Right forelimb (tissue), 1 donor: Measurements from ENCODE around the gene CYP1A1.
"Not testable (repeated sequence)": the region's sequence is repeated elsewhere in the genome, so short reads cannot be mapped to it uniquely, and the experiment has no call there.

Source experiments
- DNase-seq: peaks from one replicate; pipeline ENCODE4 v3.0.0-alpha.2; 2018

CYP1A1 gene

DNA sequence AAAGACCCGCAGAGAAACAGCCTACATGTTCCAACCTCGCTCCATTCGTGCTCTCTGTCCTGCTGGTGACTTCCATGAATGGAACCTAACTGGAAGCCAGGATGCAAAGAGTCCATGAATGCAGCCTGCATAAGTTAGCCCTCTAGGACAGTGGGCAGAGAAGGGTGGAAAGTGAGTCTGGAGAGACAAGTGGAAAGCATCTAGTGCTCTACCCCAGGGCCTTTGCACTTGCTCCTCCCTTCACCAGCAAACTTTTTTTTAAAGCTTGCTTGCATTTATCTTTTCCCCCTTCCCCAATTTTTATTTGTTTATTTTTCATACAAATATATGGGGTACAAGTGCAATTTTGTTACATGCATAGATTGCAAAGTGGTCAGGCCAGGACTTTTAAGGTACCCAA is 7.9 kb upstream of the CYP1A1 start:
- no peak for DNase-seq

DNA sequence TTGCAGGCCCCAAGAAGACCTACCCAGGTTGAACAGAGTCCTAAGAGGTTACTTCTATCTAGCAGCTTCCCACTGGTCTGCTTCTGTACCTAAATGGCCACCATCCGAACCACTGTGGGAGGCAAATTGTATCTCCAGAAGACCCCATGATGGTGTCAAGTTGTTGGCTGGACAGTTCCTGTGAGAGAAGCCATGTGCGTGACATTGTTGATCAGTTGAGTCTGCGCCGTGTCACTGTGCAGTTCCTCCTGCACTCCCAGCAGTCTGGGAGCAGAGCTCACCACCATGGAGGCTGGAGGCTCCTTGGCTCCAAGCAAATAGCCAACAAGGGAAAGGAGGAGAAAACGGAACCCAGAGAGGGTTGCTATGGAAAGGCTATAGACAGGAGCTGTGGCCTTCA is 7.5 kb upstream of the CYP1A1 start:
- DNase-seq: no peak

DNA sequence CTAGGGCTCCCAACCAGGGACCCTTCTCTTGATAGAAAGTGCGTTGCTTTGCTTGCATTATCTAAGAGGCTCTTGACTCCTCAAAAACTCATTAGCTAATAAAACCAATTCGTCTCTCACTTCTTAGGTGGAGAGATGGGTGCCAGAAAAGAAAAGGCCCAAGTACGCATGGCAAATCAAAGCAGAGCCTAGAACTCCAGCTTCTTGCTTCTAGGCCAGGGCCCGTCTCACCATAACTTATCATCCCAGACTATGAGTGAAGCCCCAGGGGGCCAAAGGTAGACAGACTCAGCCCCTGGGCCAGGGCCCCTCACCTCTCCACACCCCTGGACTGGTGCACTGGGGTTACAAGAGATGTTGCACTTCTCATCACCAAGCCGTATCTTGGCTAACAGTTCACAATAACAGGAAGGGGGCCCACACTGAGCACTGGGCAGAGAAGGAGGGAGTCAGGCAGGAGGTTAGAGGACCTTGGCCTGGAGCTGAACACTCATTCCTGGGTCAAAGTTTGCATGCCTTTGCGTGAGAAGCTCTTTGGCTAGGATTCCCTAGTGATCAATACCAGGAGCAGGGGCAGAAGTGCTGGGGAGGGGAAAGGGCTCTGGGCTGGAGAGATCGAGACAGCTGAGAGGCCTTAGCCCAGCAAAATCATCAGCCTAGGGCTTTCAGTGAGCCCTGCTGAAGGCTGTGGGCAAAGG is 5.4 kb upstream of the CYP1A1 start:
- no peak for DNase-seq

DNA sequence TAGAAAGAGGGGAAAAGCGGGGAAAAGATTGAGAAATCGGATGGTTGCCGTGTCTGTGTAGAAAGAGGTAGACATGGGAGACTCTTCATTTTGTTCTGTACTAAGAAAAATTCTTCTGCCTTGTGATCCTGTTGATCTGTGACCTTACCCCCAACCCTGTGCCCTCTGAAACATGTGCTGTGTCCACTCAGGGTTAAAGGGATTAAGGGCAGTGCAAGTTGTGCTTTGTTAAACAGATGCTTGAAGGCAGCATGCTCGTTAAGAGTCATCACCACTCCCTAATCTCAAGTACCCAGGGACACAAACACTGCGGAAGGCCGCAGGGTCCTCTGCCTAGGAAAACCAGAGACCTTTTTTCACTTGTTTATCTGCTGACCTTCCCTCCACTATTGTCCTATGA is 4.0 kb upstream of the CYP1A1 start:
- DNase-seq: not testable (repeated sequence)

DNA sequence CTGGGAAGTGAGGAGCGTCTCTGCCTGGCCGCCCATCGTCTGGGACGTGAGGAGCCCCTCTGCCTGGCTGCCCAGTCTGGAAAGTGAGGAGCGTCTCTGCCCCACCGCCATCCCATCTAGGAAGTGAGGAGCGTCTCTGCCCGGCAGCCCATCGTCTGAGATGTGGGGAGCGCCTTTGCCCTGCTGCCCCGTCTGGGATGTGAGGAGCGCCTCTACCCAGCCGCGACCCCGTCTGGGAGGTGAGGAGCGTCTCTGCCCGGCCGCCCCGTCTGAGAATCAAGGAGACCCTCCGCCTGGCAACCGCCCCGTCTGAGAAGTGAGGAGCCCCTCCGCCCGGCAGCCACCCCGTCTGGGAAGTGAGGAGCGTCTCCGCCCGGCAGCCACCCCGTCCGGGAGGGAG is 3.4 kb upstream of the CYP1A1 start:
- not testable (repeated sequence) for DNase-seq

DNA sequence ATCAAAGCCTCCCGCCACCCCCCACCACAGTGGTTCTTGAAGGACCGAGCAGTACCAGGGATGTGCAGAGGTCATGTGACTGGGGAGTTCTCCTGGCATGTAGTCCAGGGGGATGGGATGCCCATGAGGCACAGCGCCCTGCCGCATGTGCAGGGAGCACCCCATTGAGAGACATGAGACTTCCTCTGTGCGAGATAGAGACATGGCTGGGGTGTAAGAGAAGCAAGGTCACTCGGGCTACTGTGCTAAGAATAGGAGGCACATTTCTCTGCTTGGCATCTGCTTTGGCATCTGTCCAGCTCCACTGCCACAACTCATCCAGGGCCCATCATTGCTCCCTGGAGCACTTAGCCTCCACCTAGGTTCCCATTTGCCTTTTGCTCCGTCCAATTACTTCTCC is 2.4 kb upstream of the CYP1A1 start:
- no peak for DNase-seq

DNA sequence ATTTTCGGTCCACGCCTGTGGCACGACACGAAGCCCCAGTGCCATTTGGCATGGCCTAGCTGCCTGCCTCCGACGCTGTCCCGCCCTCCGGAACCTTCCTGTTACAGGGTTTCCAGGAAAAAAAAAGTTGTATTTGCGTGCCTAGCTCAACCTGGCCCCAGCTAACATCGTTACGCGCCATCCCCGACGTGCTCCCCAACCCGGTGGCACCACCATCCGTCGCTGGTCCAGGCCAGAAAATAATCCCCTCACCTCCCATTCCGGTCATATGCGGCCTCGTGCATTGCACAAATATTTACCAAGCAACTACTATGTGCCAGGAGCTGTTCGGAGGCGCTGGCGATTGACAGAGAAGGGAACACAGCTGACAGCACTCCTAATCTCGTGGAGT is 1.4 kb upstream of the CYP1A1 start:
- DNase-seq: no peak

DNA sequence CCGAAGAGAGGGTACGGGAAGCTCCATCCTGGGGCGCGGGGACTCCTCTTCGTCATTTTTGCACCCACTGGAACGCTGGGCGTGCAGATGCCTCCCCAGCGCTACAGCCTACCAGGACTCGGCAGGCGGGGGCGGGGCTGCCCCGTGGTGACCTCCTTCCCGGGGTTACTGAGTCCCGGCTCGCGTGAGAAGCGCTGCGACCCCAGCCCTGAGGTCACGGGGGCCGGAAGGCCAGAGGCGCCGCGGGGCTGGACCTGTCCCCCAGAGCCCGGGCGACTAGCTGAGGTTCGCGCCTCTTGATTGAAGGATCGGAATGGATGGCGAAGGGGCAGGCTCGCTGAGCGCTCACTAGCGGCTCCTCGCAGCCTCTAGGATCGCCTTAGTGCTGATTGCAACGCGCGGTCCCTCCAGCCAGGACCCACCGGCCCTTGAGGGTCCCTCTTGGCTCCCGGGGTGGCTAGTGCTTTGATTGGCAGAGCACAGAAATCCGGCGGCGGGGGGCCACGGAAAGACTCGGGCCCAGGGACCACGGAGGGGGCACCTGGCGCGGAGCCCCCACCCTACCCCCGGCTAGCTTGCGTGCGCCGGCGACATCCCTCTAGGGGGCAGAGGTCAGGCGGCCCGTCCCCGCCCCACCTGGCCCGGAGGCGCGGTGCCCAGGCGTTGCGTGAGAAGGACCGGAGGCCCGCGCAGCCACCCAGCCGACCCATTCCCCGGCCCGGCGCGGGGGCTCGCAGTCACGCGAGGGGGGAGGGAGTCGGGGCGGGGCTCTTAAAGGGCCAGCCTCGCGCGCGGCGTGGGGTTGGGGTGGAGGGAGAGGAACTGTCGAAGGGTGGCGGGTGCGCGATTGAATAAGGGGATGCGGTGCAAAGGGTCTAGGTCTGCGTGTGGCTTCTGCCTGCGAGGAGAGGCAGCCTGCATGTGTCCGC is 781 bp upstream of the CYP1A1 start:
- DNase-seq: peak; percentile 46

DNA sequence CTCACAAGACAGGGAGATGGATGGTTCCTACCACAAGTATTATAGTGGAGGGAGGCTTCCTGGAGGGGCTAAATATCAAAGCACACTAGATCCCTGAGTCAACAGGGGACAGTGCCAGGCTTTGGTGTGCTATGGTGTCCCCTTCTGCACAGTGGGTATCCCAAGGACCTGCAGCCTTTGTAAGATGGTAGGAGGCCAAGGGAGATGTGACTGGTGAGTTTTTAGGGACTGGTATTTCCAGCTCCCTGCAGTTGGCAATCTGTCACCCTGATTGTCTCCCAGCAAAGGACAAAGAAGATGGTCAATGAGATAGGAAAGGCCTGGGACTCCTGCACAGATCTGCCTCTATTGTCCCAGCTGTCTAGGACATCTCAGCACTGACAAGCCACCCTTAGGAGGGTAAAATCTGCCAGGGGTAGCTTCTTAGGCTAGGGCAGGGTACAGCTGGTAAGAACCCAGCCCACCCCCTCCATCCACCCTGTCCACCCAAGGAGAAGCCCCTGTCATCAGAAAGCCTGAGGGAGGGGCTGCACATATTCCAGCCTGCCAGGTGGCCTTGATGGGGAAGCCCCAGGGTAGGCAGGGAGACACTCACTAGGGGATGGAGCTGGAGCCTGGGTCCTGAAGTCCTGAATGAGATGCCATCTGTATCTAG is 631 bp downstream of the CYP1A1 start:
- no peak for DNase-seq

DNA sequence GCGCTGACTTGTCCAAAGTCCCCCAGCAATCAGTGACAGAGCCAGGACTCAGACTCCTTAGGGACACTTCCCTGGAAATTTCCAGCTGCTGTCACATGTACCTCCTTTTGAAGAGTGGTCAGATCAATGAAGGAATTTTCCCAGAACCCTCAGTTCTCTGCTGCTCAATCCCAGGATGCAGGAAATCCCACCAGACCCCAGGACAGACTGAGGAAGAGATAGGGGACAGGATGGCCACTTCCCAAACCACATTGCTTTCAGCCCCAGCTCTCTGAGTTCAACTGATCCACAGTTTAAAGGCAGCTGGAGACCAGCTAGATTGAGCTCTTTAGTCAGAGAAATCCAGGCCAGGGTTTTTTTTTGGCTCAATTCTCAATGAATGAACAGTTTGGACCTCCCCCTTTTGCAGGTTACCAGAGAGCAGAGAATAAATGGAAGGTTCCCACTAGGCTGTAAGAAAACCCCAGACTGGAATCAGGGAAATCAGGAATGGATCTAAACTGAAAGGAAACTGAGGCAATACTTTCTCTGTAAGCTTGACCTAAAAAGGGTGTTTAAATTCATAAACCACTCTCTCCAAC is 1.5 kb downstream of the CYP1A1 start:
- no peak for DNase-seq

DNA sequence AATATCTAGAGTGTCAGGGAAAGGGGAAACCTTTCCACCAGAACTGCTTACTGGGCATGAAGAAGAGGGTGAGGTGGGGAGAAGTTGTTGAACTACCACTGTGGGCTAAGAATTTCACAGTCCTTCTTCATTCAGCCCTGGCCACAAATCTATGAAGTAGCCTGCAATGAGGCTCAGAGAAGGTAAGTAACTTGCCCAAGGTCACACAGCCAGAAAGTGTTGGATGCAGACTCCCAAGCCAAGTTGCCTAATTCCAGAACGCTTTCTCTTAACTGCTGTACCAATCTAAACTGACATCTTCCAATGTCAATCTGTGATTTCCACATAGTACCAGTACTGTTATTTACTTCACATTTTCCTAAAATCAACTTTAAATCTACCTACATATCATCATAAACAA is 2.1 kb downstream of the CYP1A1 start:
- no peak for DNase-seq

DNA sequence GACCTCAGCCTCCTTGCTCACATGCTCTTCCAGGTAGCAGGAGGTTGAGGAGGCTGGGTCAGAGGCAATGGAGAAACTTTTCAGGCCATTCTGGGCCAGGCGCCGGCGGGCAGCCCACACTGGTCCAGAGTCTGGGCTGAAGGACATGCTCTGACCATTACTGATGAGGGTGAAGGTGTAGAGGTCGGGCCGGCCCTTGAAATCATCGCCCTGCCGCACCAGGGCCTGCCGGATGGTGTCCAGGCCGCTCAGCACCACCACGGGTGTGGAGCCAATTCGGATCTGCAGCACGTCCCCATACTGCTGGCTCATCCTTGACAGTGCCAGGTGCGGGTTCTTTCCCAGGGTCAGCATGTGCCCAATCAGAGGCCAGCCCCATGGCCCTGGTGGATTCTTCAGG is 2.7 kb downstream of the CYP1A1 start:
- DNase-seq: no peak

DNA sequence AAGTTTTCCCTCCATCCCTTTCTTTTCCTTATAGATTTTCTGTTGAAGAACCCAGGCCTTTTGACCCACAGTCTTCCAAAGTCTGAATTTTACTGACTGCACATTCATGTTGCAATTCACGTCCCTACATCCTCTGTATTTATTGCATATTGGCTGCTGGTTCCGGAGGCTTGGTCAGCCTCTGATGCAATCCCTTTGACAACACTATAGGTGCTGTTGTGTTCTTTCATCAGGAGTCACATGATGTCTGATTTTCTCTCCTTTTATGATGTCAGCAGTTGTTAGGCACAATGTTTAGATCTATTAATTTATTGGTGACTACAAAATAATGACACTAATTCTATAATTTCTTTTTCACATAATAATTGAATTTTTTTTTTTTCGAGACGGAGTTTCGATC is 8.7 kb downstream of the CYP1A1 start:
- no peak for DNase-seq

DNA sequence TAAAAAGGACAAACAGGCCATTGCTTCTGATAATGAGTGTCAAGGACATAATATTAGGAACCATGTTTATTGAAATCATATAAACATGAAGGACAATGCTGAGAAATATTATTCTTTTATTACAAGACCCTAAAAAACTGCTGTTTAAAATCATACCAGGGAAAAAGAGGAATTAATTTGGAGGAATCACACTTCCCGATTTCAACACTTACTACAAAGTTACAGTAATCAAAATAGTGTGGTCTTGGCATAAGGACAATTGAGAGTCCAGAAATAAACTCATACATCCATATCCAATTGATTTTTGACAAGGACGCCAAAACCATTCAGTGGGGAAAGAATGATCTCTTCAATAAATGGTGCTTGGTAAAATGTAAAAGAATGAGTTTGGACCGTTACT is 13.0 kb downstream of the CYP1A1 start:
- no peak for DNase-seq

DNA sequence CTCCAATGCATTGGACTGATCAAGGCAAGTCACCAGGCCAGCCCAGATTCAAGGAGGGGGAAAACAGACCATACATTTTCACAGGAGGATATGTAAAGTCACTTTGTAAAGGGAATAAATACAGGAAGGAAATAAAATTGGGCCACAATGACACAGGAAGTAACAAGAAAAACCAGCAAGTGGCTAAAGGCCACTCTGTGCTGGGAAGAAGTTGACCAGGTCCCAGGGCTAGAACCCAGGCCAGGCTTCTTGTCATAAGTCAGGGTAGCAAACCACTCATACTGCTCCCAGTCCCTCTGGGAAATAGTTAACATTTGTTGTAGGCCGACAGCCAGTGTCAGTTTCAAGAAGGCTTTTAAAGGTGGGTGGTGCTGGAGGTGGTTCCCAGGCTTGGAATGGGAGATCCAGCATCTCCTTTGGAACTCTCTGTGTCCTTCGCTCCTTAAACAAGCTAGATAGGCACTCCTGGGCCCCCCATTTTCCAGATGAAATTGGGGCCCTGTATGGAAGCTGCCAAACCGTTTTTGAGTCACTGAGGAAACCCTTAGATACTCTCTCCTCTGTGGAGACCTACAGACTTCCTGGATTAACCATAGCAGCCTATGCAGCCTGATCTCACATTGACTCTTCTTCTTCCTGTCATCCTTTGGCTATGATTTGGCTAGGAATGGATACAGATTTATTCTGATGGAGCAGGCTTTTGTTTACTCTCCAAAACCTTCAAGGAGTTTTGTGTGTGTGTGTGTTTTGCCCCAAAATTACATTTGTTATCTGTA is 14.8 kb downstream of the CYP1A1 start:
- DNase-seq: no peak

DNA sequence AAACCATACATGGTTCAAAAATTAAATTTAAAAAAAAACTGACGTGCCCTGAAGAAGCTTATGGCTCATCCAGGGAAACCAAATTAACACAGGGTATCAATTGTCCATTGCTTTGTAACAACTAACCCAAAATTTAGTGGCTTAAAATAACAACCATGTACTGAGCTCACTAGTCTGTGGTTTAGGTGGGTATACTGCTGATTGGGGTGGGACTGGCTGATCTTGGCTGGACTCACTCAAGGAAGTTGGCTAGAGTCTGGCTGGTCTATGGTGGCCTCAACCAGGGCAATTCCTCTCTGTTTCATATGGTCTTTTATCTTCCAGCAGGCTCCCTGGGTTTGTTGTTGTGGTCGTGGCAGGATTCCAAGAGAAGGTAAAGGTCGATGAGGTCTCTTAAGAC is 15.4 kb downstream of the CYP1A1 start:
- DNase-seq: no peak

DNA sequence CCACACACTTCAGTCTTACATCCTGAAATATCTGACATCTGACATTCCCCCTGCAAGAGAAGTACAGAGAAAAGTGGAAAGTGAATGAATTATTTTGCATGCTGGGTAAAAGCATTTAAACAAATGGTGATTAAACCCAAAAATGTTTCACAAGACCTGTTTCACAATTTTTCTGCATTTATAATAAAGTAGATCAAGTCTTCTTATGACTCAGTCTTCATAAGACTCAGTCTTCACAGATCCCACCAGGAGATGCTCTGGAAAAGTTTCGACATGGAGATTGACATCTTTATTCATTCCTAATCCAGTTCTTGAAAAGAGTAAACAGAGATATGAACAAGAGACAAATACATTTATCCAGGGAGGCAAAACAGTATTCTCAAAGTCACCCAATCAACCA is 16.3 kb downstream of the CYP1A1 start:
- DNase-seq: no peak

DNA sequence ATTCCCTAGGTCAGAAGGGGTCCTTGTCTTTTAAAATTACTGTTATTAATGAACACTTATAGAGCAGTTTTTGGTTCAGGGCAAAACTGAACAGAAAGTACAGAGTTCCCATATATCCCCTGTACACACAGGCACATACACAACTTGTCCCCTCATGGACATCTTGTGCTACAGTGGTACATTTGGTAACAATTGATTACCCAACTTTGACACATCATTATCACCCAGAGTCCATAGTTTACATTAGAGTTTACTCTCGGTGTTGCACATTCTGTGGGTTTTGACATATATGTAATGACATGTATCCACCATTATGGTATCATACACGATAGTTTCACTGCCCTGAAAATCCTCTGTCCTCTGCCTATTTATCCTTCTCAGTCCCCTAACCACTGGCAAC is 28.5 kb downstream of the CYP1A1 start:
- no peak for DNase-seq

DNA sequence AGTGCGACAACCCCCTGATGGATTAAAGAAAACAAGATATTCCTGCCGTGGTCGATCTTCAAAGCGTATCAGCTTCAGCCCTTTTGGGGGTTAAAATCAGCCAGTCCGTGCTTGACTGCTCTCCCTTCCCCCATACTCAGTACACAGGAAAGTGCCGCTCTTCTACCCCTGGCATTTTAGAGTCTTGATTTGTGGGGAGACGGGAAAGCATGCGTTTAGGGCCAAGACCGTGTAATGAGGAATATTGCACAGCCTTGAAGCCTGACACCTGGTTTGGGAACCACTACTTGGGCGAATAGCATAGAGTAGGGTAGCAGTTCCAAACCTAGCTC is 29.0 kb downstream of the CYP1A1 start:
- DNase-seq: no peak

DNA sequence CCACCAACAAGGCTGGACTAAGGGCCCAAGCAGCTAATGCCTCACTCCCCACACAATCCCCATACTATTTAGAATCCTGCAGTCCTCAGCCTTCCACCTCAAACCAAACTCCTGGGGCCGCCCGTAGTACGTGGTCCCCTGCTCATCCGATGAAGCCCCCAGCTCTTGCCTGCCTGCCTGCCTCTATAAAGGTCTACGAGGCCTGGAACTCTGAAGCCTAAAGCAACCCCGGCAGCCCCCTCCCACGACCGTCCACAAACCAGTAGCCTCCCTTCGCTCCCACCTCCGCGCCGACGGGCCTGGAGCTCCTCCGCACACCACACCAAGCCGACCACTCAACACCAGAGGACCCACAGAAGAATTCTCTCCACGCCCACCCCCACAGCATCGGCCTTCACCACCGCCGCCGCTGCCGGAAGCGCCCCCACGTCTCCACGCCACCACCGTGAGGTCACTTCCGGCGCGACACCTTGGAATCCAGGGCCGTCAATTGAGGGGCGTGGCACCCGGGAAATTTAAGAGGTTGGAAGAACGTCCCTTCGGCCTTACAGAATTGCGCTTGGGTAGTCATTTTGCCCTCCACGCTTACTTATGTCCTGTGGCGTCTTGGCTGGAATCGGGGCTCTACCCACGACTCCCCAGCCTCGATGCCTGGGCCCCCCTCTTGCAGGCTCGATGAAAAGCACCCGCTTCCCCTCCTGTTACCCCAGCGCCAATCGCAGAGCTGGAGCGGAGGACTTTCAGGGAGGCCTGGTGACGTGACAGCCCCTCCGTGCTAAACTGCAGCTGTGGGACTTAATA is 29.5 kb downstream of the CYP1A1 start, which contains the start of gene EDC3:
TSS of gene EDC3 (minus strand) at position 428 of the 801 bp plus-strand sequence. CDS start 20,900 bp downstream, outside the sequence.
- peak; percentile 92 for DNase-seq

DNA sequence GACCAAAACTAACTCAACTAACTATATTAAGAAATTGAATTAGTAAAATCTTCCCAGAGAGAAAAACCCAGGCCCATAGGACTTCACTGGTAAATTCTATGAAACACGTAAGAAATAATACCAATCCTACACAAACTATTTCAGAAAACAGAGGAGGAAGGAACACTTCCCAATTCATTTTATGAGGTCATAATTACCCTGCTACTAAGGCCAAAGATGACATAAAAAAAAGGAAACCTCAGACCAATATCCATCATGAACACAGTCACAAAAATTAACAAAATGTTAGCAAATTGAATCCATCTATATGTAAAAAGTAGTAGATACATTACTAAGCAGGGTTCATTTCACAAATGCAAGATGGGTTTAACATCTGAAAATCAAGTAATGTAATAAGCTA is 33.0 kb downstream of the CYP1A1 start:
- DNase-seq: no peak

DNA sequence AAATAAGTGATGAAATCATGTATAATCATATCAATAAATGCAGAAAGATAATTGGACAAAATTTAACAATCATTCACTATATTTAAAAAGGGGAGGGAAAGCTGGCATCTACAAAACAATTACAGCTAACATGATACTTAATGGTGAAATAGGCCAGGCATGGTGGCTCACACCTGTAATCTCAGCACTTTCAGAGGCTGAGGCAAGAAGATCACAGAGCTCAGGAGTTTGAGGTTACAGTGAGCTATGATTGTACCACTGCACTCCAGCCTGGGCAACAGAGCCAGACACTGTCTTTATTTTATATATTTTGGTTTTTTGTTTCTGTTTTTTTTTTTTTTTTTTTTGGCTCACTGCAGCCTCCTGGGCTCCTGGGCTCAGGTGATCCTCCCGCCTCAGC is 41.6 kb downstream of the CYP1A1 start:
- no peak for DNase-seq
